H1 (cell line): ENCODE measurements around the gene GFAP. TPM values are rescaled to one million over a fixed set of nuclear protein-coding genes. Genes with fewer than 3 reads are reported as not detected.

Source experiments
- CTCF ChIA-PET: fragments of 300-600 bp; sonication (Branson Sonifier 250); formaldehyde crosslinking; loops from one replicate; lab custom pipeline; 2021; ENCODE audit not compliant: partially characterized antibody; lab: Charles Lee
- POLR2A ChIA-PET: fragments of 300-600 bp; sonication (Branson Sonifier 250); formaldehyde crosslinking; loops from one replicate; lab custom pipeline; 2021; ENCODE audit warnings: inconsistent platforms; ENCODE audit not compliant: partially characterized antibody; lab: Charles Lee
- DNase-seq, 2 experiments: peaks; one replicate each; pipeline versions ENCODE4 v3.0.0 to v3.0.0-alpha.2; 2010 to 2022; ENCODE audit warnings: low spot score in 2 of 2, low read depth in 1 of 2, mixed read lengths in 1 of 2
- FAIRE-seq: peaks from 2 replicates; lab custom pipeline; 2011; peaks lifted over from hg19 to GRCh38; lab: Jason Lieb, UNC
- H2AFZ ChIP-seq: 2 replicates; pipeline ENCODE4 v1.8.1; 2012; ENCODE audit warnings: low read length, inconsistent platforms
- H2AK5ac ChIP-seq: 2 replicates; pipeline ENCODE4 v1.6.1; 2013; ENCODE audit warnings: low read depth, low read length
- H2BK120ac ChIP-seq: replicated peaks from 2 replicates; pipeline ENCODE3; 2013; ENCODE audit warnings: low read depth, low read length, inconsistent platforms
- H2BK12ac ChIP-seq: 2 replicates; pipeline ENCODE4 v1.6.1; 2013; ENCODE audit warnings: low read depth, low read length
- H2BK15ac ChIP-seq: 2 replicates; pipeline ENCODE4 v1.6.1; 2013; ENCODE audit warnings: low read length
- H2BK20ac ChIP-seq: 2 replicates; pipeline ENCODE4 v1.6.1; 2013; ENCODE audit warnings: low read length
- H2BK5ac ChIP-seq: 2 replicates; pipeline ENCODE4 v1.6.1; 2013; ENCODE audit warnings: low read depth, low read length
- H3K14ac ChIP-seq: 2 replicates; pipeline ENCODE4 v1.6.1; 2013; ENCODE audit warnings: inconsistent platforms; ENCODE audit not compliant: insufficient read length
- H3K18ac ChIP-seq: 2 replicates; pipeline ENCODE4 v1.6.1; 2013; ENCODE audit warnings: low read length; ENCODE audit errors: extremely low read depth
- H3K23ac ChIP-seq: 2 replicates; pipeline ENCODE4 v1.6.1; 2013; ENCODE audit warnings: inconsistent platforms; ENCODE audit not compliant: insufficient read length
- H3K23me2 ChIP-seq: 2 replicates; pipeline ENCODE4 v1.6.1; 2013; ENCODE audit warnings: low read depth, low read length
- H3K27ac ChIP-seq: 2 replicates; pipeline ENCODE4 v1.6.1; 2011; ENCODE audit warnings: low read depth, low read length, inconsistent platforms
- H3K27me3 ChIP-seq, 4 experiments: replicated peaks in 1 of 4; 1 replicate in 1 of 4; 2 replicates in 3 of 4; pipeline versions ENCODE4 v1.6.1 to v1.8.1; 2011 to 2013; ENCODE audit warnings: low read length in 3 of 4, mild to moderate bottlenecking in 3 of 4, inconsistent platforms in 2 of 4, mixed read lengths in 2 of 4, moderate library complexity in 1 of 4; ENCODE audit not compliant: control insufficient read depth in 3 of 4, insufficient read depth in 3 of 4; ENCODE audit errors: extremely low read depth in 1 of 4
- H3K36me3 ChIP-seq, 4 experiments: 2 replicates each; pipeline versions ENCODE4 v1.6.1 to v1.8.1; 2011 to 2013; ENCODE audit warnings: mild to moderate bottlenecking in 4 of 4, low read length in 3 of 4, moderate library complexity in 2 of 4, control low read depth in 1 of 4, inconsistent platforms in 1 of 4; ENCODE audit not compliant: insufficient read depth in 4 of 4, control insufficient read depth in 2 of 4
- H3K4ac ChIP-seq: replicated peaks from 2 replicates; pipeline ENCODE3; 2013; ENCODE audit warnings: low read length, low read depth, mixed read lengths, inconsistent platforms; ENCODE audit not compliant: insufficient read length
- H3K4me1 ChIP-seq, 4 experiments: replicated peaks in 1 of 4; 1 replicate in 1 of 4; 2 replicates in 3 of 4; pipeline versions ENCODE4 v1.6.1 to v1.8.1; 2011 to 2013; ENCODE audit warnings: low read length in 3 of 4, inconsistent platforms in 2 of 4, mixed read lengths in 1 of 4; ENCODE audit not compliant: insufficient read depth in 4 of 4, control insufficient read depth in 3 of 4
- H3K4me2 ChIP-seq, 2 experiments: 2 replicates each; pipeline versions ENCODE4 v1.6.1 to v1.8.1; 2011 to 2013; ENCODE audit warnings: low read depth in 2 of 2, low read length in 2 of 2, control low read depth in 1 of 2, inconsistent platforms in 1 of 2, mild to moderate bottlenecking in 1 of 2; ENCODE audit not compliant: insufficient read depth in 1 of 2
- H3K4me3 ChIP-seq, 4 experiments: fragments of 200-600, 300-600 bp in 1 of 4; sonication (generic), shearing (Covaris generic), sonication (Bioruptor Twin) in 1 of 4; 2 replicates each; pipeline versions ENCODE4 v1.5.1 to v1.8.1; 2011 to 2016; ENCODE audit warnings: low read length in 4 of 4, low read depth in 3 of 4, control low read depth in 2 of 4, inconsistent platforms in 2 of 4, mild to moderate bottlenecking in 2 of 4, mixed read lengths in 1 of 4, moderate library complexity in 1 of 4; ENCODE audit not compliant: insufficient read depth in 2 of 4; ENCODE audit errors: extremely low read depth in 1 of 4
- H3K56ac ChIP-seq: replicated peaks from 2 replicates; pipeline ENCODE3; 2013; ENCODE audit warnings: low read depth, mild to moderate bottlenecking, mixed read lengths, low read length, inconsistent platforms; ENCODE audit not compliant: insufficient read length
- H3K79me1 ChIP-seq: 2 replicates; pipeline ENCODE4 v1.6.1; 2013; ENCODE audit warnings: low read depth, low read length, control low read depth
- H3K79me2 ChIP-seq, 2 experiments: 2 replicates each; pipeline versions ENCODE4 v1.6.1 to v1.8.1; 2012 to 2013; ENCODE audit warnings: low read length in 2 of 2, mild to moderate bottlenecking in 2 of 2, inconsistent platforms in 1 of 2; ENCODE audit not compliant: insufficient read depth in 2 of 2, control insufficient read depth in 1 of 2
- H3K9ac ChIP-seq, 4 experiments: replicated peaks in 1 of 4; 1 replicate in 1 of 4; 2 replicates in 3 of 4; pipeline versions ENCODE4 v1.6.1 to v1.8.1; 2011 to 2013; ENCODE audit warnings: low read depth in 3 of 4, low read length in 3 of 4, control low read depth in 2 of 4, mild to moderate bottlenecking in 2 of 4, moderate library complexity in 2 of 4, inconsistent platforms in 1 of 4; ENCODE audit errors: extremely low read depth in 1 of 4
- H3K9me3 ChIP-seq, 2 experiments: 2 replicates each; pipeline versions ENCODE4 v1.6.1 to v1.8.1; 2012 to 2013; ENCODE audit warnings: mild to moderate bottlenecking in 2 of 2, moderate library complexity in 2 of 2, control low read depth in 1 of 2, inconsistent platforms in 1 of 2, low read depth in 1 of 2, low read length in 1 of 2, mixed read lengths in 1 of 2; ENCODE audit not compliant: insufficient read depth in 2 of 2
- H4K20me1 ChIP-seq, 2 experiments: replicated peaks in 1 of 2; 2 replicates each; pipeline versions ENCODE3 to v1.8.1; 2011 to 2013; ENCODE audit warnings: inconsistent platforms in 2 of 2, low read length in 2 of 2, mild to moderate bottlenecking in 1 of 2; ENCODE audit not compliant: insufficient read depth in 2 of 2, control insufficient read depth in 1 of 2
- H4K5ac ChIP-seq: 2 replicates; pipeline ENCODE4 v1.6.1; 2013; ENCODE audit warnings: low read length, low read depth, mixed read lengths, inconsistent platforms; ENCODE audit not compliant: insufficient read length
- H4K8ac ChIP-seq: 2 replicates; pipeline ENCODE4 v1.8.0; 2013; ENCODE audit warnings: mild to moderate bottlenecking, moderate library complexity, low read length, inconsistent platforms; ENCODE audit not compliant: insufficient read depth; ENCODE audit errors: extremely low read depth
- H4K91ac ChIP-seq: replicated peaks from 2 replicates; pipeline ENCODE3; 2013; ENCODE audit warnings: low read length, mixed read lengths, inconsistent platforms; ENCODE audit not compliant: insufficient read length
- BCL11A ChIP-seq, 2 experiments: IDR thresholded peaks; one replicate each; pipeline ENCODE4 v1.6.1; 2011; ENCODE audit warnings: low read depth in 2 of 2, low read length in 2 of 2, mild to moderate bottlenecking in 2 of 2
- GABPA ChIP-seq: IDR thresholded peaks from 2 replicates; pipeline ENCODE4 v1.6.1; 2011; ENCODE audit warnings: mild to moderate bottlenecking, low read length, moderate library complexity, borderline replicate concordance; ENCODE audit not compliant: insufficient read depth
- MAFK ChIP-seq: IDR thresholded peaks from 2 replicates; pipeline ENCODE4 v1.6.1; 2012; ENCODE audit warnings: low read depth, mild to moderate bottlenecking, improper control_type of control experiment, low read length
- PHF8 ChIP-seq: fragments of 200-600 bp; sonication (generic); conservative IDR thresholded peaks from 2 replicates; pipeline ENCODE4 v1.7.1; 2012; ENCODE audit warnings: low read depth, mild to moderate bottlenecking, inconsistent platforms, low read length, moderate library complexity
- TAF7 ChIP-seq: optimal IDR thresholded peaks from 2 replicates; pipeline ENCODE3; 2011; ENCODE audit warnings: low read depth, mild to moderate bottlenecking, inconsistent platforms, low read length, moderate library complexity, borderline replicate concordance
- WGBS, 2 experiments: shearing (Covaris generic) in 1 of 2; methylation state at CpG; one replicate each; pipeline versions ENCODE4 v1.1.6 to v1.1.7; 2013 to 2015; ENCODE audit warnings: low lambda C conversion rate in 2 of 2, mixed read lengths in 2 of 2, inconsistent platforms in 1 of 2, low coverage in 1 of 2, missing lambda C conversion rate in 1 of 2; ENCODE audit not compliant: insufficient replicate concordance in 2 of 2, insufficient coverage in 1 of 2, insufficient read length in 1 of 2; ENCODE audit errors: extremely low coverage in 1 of 2, missing lambda C conversion rate in 1 of 2; 5-methylcytosine and 5-hydroxymethylcytosine counted together
- polyA plus RNA-seq, 7 experiments: library from polyadenylated mRNA; depleted of rRNA in 3 of 7; stranded (reverse) in 5 of 7; unstranded in 2 of 7; fragments of >200 nt in 5 of 7; fragments of 200-250 nt in 2 of 7; gene quantifications; 1 replicate in 5 of 7; 2 replicates in 1 of 7; 4 replicates in 1 of 7; pipeline versions ENCODE4 v1.2.1 to v1.2.3, GENCODE V29; 2011 to 2013; ENCODE audit warnings: missing spikeins in 2 of 7, mixed read lengths in 2 of 7
- total RNA-seq: library from RNA; stranded (reverse); fragmentation: NEBNext Ultra II Directional; extraction: Animal tissue kit (Norgen Biotek cat#: 25700); gene quantifications from 2 replicates; pipeline ENCODE4 v1.2.1, GENCODE V29; 2021
- TF ChIP-seq, protein P1 (sequence below): IDR thresholded peaks from 2 replicates; pipeline ENCODE4 v1.6.1; 2012; ENCODE audit warnings: inconsistent platforms
- TF ChIP-seq, protein P2 (sequence below): IDR thresholded peaks from 2 replicates; pipeline ENCODE4 v1.6.1; 2012; ENCODE audit warnings: low read length, inconsistent platforms

The GFAP gene
- total and polyA plus RNA-seq, 2 of the 8 experiments (the other 6 are each of a cell fraction or from before 2014, with no cell fraction given) = 1.3 to 1.5 TPM

DNA sequence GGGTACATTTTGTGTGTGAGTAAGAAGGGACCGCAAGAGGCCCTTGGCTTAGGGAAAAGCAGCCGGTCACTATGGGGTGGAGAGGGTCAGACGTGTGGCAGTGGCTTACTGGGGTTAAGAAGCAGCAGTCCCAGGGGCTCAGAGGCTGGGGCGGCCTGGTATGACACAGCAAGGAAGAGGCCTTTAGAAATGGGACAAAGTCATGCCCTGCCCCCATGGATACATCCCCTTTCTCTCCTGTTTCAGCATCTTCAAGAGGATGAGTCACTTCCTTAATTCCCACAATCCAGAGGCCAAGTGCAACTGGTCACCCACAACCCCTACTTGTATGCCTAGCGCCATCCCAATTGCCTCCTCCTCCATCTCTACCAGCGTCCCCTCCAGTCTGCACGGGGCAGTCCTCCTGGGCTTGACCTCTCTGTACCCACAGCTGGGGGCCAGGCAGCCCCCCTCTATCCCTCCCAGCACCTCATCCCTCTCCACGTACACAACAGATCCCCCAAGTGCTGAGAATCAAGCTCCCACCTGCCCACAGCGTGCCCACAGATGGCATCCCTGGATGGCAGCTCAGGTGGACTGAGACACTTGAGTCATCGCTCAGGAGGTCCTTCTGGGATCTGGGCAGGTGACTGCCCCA is 9.2 kb downstream of the GFAP start:
- CTCF ChIA-PET = no interaction called here
- H2BK20ac ChIP-seq = no peak overlapping the region
- H2AK5ac ChIP-seq = 0 out of 2 replicates have a peak overlapping the region, but pooled peaks have one; percentile 48
- no peak overlapping the region for H3K4ac ChIP-seq
- H3K4me3 ChIP-seq = no peak overlapping the region
- no peak overlapping the region for H2BK5ac ChIP-seq
- no peaks in the 10 kb centered on the region for H4K20me1 ChIP-seq
- no peak overlapping the region for H3K9ac ChIP-seq
- no peak overlapping the region for H3K27ac ChIP-seq
- H3K27me3 ChIP-seq = peaks cover 0 to 2% (median 0%) of the 10 kb centered on the region in 4 experiments; a peak in 3 of 7 replicates
- POLR2A ChIA-PET = interaction anchor here (0.6 to 1.5 kb wide), 3 partner anchors 7 to 134 kb away, joined by 3 to 5 read pairs (median 3); no protein-coding TSS in a partner anchor
- H3K14ac ChIP-seq = no peak overlapping the region
- H2AFZ ChIP-seq = no peak overlapping the region
- no peak overlapping the region for H4K5ac ChIP-seq
- TF ChIP-seq, protein P1, sequence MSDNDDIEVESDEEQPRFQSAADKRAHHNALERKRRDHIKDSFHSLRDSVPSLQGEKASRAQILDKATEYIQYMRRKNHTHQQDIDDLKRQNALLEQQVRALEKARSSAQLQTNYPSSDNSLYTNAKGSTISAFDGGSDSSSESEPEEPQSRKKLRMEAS = no peak
- TF ChIP-seq BCL11A (IDR thresholded peaks at IDR 0.05; ENCODE audit: low read depth in 2 of 2, low read length in 2 of 2) (no peak), GABPA (no peak), PHF8 (no peak), MAFK (no peak), TAF7 (no peak)
- TF ChIP-seq, protein P2, sequence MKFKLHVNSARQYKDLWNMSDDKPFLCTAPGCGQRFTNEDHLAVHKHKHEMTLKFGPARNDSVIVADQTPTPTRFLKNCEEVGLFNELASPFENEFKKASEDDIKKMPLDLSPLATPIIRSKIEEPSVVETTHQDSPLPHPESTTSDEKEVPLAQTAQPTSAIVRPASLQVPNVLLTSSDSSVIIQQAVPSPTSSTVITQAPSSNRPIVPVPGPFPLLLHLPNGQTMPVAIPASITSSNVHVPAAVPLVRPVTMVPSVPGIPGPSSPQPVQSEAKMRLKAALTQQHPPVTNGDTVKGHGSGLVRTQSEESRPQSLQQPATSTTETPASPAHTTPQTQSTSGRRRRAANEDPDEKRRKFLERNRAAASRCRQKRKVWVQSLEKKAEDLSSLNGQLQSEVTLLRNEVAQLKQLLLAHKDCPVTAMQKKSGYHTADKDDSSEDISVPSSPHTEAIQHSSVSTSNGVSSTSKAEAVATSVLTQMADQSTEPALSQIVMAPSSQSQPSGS = no peak
- FAIRE-seq (no peak), DNase-seq (no peak)
- no peak overlapping the region for H3K4me2 ChIP-seq
- no peaks in the 10 kb centered on the region for H3K23me2 ChIP-seq
- H2BK12ac ChIP-seq = 0 out of 2 replicates have a peak overlapping the region, but pooled peaks have one; percentile 39
- no peak overlapping the region for H4K91ac ChIP-seq
- H2BK120ac ChIP-seq = no peak overlapping the region
- 75% methylated on average over 10 of the region's 10 CpGs; no CpG with 5 or more reads in 1 of the 2 experiments for WGBS, 2 experiments
- no peak overlapping the region for H3K18ac ChIP-seq
- H4K8ac ChIP-seq = 0 out of 2 replicates have a peak overlapping the region, but pooled peaks have one; percentile 26
- no peak overlapping the region for H3K23ac ChIP-seq
- no peak overlapping the region for H2BK15ac ChIP-seq
- H3K9me3 ChIP-seq = no peaks in the 10 kb centered on the region
- peaks cover 0 to 5% (median 0%) of the 10 kb centered on the region in 4 experiments; a peak in 3 of 7 replicates for H3K4me1 ChIP-seq
- H3K79me1 ChIP-seq = no peaks in the 10 kb centered on the region
- no peaks in the 10 kb centered on the region for H3K36me3 ChIP-seq
- no peak overlapping the region for H3K56ac ChIP-seq
- H3K79me2 ChIP-seq = no peaks in the 10 kb centered on the region
